SU-DHL-6 (cell line): ENCODE results near the gene MAP3K7CL.

Experiments used
- CTCF ChIP-seq: fragments of 200-600 bp; sonication (generic); IDR thresholded peaks from one replicate; pipeline ENCODE4 v1.5.1; 2017; ENCODE audit warnings: antibody characterized with exemption, mild to moderate bottlenecking, low read length, moderate library complexity; ENCODE audit not compliant: insufficient read depth, poor library complexity, severe bottlenecking
- EZH2phosphoT487 ChIP-seq: fragments of 200-600 bp; sonication (generic), shearing (Covaris generic); conservative IDR thresholded peaks from 2 replicates; pipeline ENCODE4 v1.6.1; 2018; ENCODE audit warnings: mild to moderate bottlenecking, antibody characterized with exemption, low read length, moderate library complexity, mixed read lengths

GRCh38 chr21:29155118-29155932 lies 24.9 kb downstream of the MAP3K7CL start:
- no peak for TF ChIP-seq CTCF
- TF ChIP-seq EZH2phosphoT487, result no peak
